Measurements from ENCODE around the gene LPCAT1. TPM values are rescaled to one million over a fixed set of nuclear protein-coding genes. Genes with fewer than 3 reads are reported as not detected.
A peak's percentile ranks its signal among the peaks of the same experiment; 100 is the strongest.

The LPCAT1 gene
- total and polyA plus RNA-seq, 2 of the 13 experiments (the other 11 are each of a cell fraction or from before 2014, with no cell fraction given), result 29.8 to 90.6 TPM

- Histone ChIP-seq H3K27ac (ENCODE audit: extremely low read length, insufficient read depth, low read length) (no peak overlapping the region), H3K9ac (ENCODE audit: insufficient read depth, low read depth, low read length) (no peak overlapping the region), H3K4me1 (ENCODE audit: insufficient read depth, low read length) (no peaks in the 10 kb centered on the region), H3K4me3 (replicated peaks in 1 of 3; ENCODE audit: insufficient read depth in 1 of 3, low read depth in 2 of 3, low read length in 3 of 3) (no peak overlapping the region), H4K20me1 (ENCODE audit: insufficient read depth, low read length) (0 out of 2 replicates have a peak, but pooled peaks cover 2% of the 10 kb centered on the region), H3K4me2 (ENCODE audit: low read depth, low read length) (no peak overlapping the region), H3K27me3 (ENCODE audit: control insufficient read depth in 1 of 2, insufficient read depth in 2 of 2, low read length in 2 of 2) (peaks cover 10 to 23% of the 10 kb centered on the region in 2 experiments; a peak in 3 of 5 replicates), H3K9me3 (ENCODE audit: low read length) (no peaks in the 10 kb centered on the region), H3K79me2 (ENCODE audit: insufficient read depth, low read length) (no peaks in the 10 kb centered on the region), H2AFZ (ENCODE audit: low read length) (no peak overlapping the region), H3K36me3 (replicated peaks in 1 of 2; ENCODE audit: control insufficient read depth in 1 of 2, insufficient read depth in 2 of 2, low read length in 2 of 2) (no peaks in the 10 kb centered on the region)
- no peak for ATAC-seq
- intact Hi-C loops (cut with micrococcal nuclease; ENCODE audit: unreplicated experiment), result no loop called here
- in situ Hi-C loops (cut with HindIII; ENCODE audit: extremely low pct_ligation_motif_present, low pct_unique_long_range_greater_than_20kb), result no loop called here
- ChIA-PET POLR2A (no interaction called here), CTCF (ENCODE audit: low intra/inter-chr PET ratio, low total read pairs) (no interaction called here)
- DNase-seq (ENCODE audit: low spot score), result no peak
- 8% methylated on average over 11 of the region's 11 CpGs for WGBS (ENCODE audit: low lambda C conversion rate)
- no TSS peak for BruUV-seq (replicated peaks)
- no peak for TF ChIP-seq TBL1XR1 (IDR thresholded peaks at IDR 0.05; ENCODE audit: borderline replicate concordance, low read length, partially characterized antibody)
- TF ChIP-seq ZNF550 (CRISPR knock-in tag; IDR thresholded peaks at IDR 0.05; ENCODE audit: borderline replicate concordance), result no peak
- TF ChIP-seq ZNF780A (CRISPR knock-in tag; IDR thresholded peaks at IDR 0.05), result no peak
- no peak for TF ChIP-seq EZH2 (conservative IDR thresholded peaks at IDR 0.05; ENCODE audit: low read depth, low read length)
- TF ChIP-seq SIN3B (IDR thresholded peaks at IDR 0.05; ENCODE audit: low read length), result no peak
- FAIRE-seq, result no peak
Measured at GRCh38 chr5:1419476-1420210, 104.1 kb downstream of the LPCAT1 start.

DNA sequence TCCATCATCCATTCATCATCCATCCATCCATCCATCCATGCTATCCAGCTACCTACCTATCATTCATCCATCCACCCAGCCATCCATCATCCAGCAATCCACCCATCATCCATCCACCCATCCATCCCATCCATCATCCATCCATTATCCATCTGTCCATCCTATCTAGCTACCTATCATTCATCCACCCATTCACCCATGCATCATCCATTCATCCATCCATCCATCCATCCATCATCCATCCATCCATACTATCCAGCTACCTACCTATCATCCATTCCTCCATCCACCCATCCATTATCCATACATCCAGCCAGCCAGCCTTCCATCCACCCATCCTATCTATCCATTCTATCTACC lies 104.9 kb downstream of the LPCAT1 start:
- in situ Hi-C loops (cut with HindIII; ENCODE audit: extremely low pct_ligation_motif_present, low pct_unique_long_range_greater_than_20kb), result no loop called here
- DNase-seq (ENCODE audit: low spot score) (no peak), FAIRE-seq (no peak), ATAC-seq (no peak)
- no peak overlapping the region for H2AFZ ChIP-seq (ENCODE audit: low read length)
- ChIA-PET CTCF (ENCODE audit: low intra/inter-chr PET ratio, low total read pairs) (no interaction called here), POLR2A (no interaction called here)
- H3K4me1 ChIP-seq (ENCODE audit: insufficient read depth, low read length), result no peaks in the 10 kb centered on the region
- no peaks in the 10 kb centered on the region for H3K36me3 ChIP-seq (replicated peaks in 1 of 2; ENCODE audit: control insufficient read depth in 1 of 2, insufficient read depth in 2 of 2, low read length in 2 of 2)
- intact Hi-C loops (cut with micrococcal nuclease; ENCODE audit: unreplicated experiment), result no loop called here
- no peak overlapping the region for H3K27ac ChIP-seq (ENCODE audit: extremely low read length, insufficient read depth, low read length)
- no TSS peak for BruUV-seq (replicated peaks)
- H3K4me2 ChIP-seq (ENCODE audit: low read depth, low read length), result no peak overlapping the region
- H3K27me3 ChIP-seq (ENCODE audit: control insufficient read depth in 1 of 2, insufficient read depth in 2 of 2, low read length in 2 of 2), result peaks cover 13 to 26% of the 10 kb centered on the region in 2 experiments; a peak in 3 of 5 replicates
- no peak overlapping the region for H3K4me3 ChIP-seq (replicated peaks in 1 of 3; ENCODE audit: insufficient read depth in 1 of 3, low read depth in 2 of 3, low read length in 3 of 3)
- H3K9ac ChIP-seq (ENCODE audit: insufficient read depth, low read depth, low read length), result no peak overlapping the region
- H3K9me3 ChIP-seq (ENCODE audit: low read length), result no peaks in the 10 kb centered on the region
- H3K79me2 ChIP-seq (ENCODE audit: insufficient read depth, low read length), result no peaks in the 10 kb centered on the region
- H4K20me1 ChIP-seq (ENCODE audit: insufficient read depth, low read length), result 0 out of 2 replicates have a peak, but pooled peaks cover 2% of the 10 kb centered on the region
- TF ChIP-seq TRIM22 (IDR thresholded peaks at IDR 0.05) (0 out of 2 replicates have a peak, but pooled peaks have one; percentile 15), ZNF543 (CRISPR knock-in tag; IDR thresholded peaks at IDR 0.05) (no peak), ZZZ3 (CRISPR knock-in tag; IDR thresholded peaks at IDR 0.05; ENCODE audit: borderline replicate concordance) (no peak), HDAC1 (CRISPR knock-in tag; IDR thresholded peaks at IDR 0.05) (no peak), FOXA1 (IDR thresholded peaks at IDR 0.05) (no peak), FOXA1 (CRISPR knock-in tag; IDR thresholded peaks at IDR 0.05) (no peak)
- TF ChIP-seq, protein P1, sequence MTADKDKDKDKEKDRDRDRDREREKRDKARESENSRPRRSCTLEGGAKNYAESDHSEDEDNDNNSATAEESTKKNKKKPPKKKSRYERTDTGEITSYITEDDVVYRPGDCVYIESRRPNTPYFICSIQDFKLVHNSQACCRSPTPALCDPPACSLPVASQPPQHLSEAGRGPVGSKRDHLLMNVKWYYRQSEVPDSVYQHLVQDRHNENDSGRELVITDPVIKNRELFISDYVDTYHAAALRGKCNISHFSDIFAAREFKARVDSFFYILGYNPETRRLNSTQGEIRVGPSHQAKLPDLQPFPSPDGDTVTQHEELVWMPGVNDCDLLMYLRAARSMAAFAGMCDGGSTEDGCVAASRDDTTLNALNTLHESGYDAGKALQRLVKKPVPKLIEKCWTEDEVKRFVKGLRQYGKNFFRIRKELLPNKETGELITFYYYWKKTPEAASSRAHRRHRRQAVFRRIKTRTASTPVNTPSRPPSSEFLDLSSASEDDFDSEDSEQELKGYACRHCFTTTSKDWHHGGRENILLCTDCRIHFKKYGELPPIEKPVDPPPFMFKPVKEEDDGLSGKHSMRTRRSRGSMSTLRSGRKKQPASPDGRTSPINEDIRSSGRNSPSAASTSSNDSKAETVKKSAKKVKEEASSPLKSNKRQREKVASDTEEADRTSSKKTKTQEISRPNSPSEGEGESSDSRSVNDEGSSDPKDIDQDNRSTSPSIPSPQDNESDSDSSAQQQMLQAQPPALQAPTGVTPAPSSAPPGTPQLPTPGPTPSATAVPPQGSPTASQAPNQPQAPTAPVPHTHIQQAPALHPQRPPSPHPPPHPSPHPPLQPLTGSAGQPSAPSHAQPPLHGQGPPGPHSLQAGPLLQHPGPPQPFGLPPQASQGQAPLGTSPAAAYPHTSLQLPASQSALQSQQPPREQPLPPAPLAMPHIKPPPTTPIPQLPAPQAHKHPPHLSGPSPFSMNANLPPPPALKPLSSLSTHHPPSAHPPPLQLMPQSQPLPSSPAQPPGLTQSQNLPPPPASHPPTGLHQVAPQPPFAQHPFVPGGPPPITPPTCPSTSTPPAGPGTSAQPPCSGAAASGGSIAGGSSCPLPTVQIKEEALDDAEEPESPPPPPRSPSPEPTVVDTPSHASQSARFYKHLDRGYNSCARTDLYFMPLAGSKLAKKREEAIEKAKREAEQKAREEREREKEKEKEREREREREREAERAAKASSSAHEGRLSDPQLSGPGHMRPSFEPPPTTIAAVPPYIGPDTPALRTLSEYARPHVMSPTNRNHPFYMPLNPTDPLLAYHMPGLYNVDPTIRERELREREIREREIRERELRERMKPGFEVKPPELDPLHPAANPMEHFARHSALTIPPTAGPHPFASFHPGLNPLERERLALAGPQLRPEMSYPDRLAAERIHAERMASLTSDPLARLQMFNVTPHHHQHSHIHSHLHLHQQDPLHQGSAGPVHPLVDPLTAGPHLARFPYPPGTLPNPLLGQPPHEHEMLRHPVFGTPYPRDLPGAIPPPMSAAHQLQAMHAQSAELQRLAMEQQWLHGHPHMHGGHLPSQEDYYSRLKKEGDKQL (CRISPR knock-in tag; IDR thresholded peaks at IDR 0.05; ENCODE audit: low read depth), result no peak

All from HepG2 (cell line).